K562 (cell line): ENCODE data around the gene OR10D3. TPM values are rescaled to one million over a fixed set of nuclear protein-coding genes. Genes with fewer than 3 reads are reported as not detected.

Experiments
- BHLHE40 ChIP-seq: IDR thresholded peaks from 2 replicates; pipeline ENCODE4 v1.6.1; 2011; ENCODE audit warnings: low read length, improper control_type of control experiment
- KLF6 ChIP-seq: fragments of 250-450 bp; sonication (Bioruptor Pico); IDR thresholded peaks from 2 replicates; pipeline ENCODE4 v1.4.0; 2020; ENCODE audit warnings: mild to moderate bottlenecking, moderate library complexity, borderline replicate concordance
- L3MBTL2 ChIP-seq: fragments of 450-650 bp; IDR thresholded peaks from 2 replicates; pipeline ENCODE4 v1.6.1; 2016; ENCODE audit warnings: mild to moderate bottlenecking, moderate library complexity
- polyA plus RNA-seq, 8 experiments: library from polyadenylated mRNA; depleted of rRNA in 4 of 8; stranded (reverse) in 5 of 8; unstranded in 3 of 8; fragments of >200 nt; fragmentation: Nextera tagmentation in 2 of 8; fragmentation: Illumina TruSeq in 1 of 8; extraction: Ambion mirVana in 2 of 8; extraction: Trizol in 1 of 8; gene quantifications; 2 replicates each; pipeline versions ENCODE4 v1.2.1 to v1.2.3, GENCODE V29; 2011 to 2014; ENCODE audit warnings: inconsistent platforms in 1 of 8, missing spikeins in 1 of 8
- total RNA-seq, 7 experiments: library from RNA; depleted of rRNA in 6 of 7; stranded (reverse); fragments of >200 nt in 6 of 7; fragmentation: Illumina TruSeq in 2 of 7; extraction: Trizol in 2 of 7; gene quantifications; 2 replicates each; pipeline versions ENCODE4 v1.2.1 to v1.2.3, GENCODE V29; 2011 to 2021; ENCODE audit warnings: low replicate concordance in 1 of 7
- TF ChIP-seq, protein P1 (sequence below): fragments of 450-650 bp; IDR thresholded peaks from 2 replicates; pipeline ENCODE4 v1.6.1; 2016; ENCODE audit warnings: mild to moderate bottlenecking, moderate library complexity
- TF ChIP-seq, protein P2 (sequence below): fragments of 450-650 bp; IDR thresholded peaks from 2 replicates; pipeline ENCODE4 v1.6.1; 2016; ENCODE audit warnings: mild to moderate bottlenecking

The OR10D3 gene
- total and polyA plus RNA-seq, 9 of the 15 experiments (the other 6 are each of a cell fraction or from before 2014, with no cell fraction given) = 0.07 to 2.9 (median 0.80) TPM; not detected in 1

DNA sequence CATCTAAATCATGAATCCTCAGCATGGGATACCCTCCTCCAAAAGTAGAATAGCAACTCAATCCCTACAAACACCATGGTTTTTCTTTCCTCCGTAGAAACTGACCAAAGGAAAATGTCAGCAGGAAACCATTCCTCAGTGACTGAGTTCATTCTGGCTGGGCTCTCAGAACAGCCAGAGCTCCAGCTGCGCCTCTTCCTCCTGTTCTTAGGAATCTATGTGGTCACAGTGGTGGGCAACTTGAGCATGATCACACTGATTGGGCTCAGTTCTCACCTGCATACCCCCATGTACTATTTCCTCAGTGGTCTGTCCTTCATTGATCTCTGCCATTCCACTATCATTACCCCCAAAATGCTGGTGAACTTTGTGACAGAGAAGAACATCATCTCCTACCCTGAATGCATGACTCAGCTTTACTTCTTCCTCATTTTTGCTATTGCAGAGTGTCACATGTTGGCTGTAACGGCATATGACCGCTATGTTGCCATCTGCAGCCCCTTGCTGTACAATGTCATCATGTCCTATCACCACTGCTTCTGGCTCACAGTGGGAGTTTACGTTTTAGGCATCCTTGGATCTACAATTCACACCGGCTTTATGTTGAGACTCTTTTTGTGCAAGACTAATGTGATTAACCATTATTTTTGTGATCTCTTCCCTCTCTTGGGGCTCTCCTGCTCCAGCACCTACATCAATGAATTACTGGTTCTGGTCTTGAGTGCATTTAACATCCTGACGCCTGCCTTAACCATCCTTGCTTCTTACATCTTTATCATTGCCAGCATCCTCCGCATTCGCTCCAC, 41.7 kb downstream of the OR10D3 start (continued):
- TF ChIP-seq L3MBTL2 = peak; percentile 81
- TF ChIP-seq, protein P1, sequence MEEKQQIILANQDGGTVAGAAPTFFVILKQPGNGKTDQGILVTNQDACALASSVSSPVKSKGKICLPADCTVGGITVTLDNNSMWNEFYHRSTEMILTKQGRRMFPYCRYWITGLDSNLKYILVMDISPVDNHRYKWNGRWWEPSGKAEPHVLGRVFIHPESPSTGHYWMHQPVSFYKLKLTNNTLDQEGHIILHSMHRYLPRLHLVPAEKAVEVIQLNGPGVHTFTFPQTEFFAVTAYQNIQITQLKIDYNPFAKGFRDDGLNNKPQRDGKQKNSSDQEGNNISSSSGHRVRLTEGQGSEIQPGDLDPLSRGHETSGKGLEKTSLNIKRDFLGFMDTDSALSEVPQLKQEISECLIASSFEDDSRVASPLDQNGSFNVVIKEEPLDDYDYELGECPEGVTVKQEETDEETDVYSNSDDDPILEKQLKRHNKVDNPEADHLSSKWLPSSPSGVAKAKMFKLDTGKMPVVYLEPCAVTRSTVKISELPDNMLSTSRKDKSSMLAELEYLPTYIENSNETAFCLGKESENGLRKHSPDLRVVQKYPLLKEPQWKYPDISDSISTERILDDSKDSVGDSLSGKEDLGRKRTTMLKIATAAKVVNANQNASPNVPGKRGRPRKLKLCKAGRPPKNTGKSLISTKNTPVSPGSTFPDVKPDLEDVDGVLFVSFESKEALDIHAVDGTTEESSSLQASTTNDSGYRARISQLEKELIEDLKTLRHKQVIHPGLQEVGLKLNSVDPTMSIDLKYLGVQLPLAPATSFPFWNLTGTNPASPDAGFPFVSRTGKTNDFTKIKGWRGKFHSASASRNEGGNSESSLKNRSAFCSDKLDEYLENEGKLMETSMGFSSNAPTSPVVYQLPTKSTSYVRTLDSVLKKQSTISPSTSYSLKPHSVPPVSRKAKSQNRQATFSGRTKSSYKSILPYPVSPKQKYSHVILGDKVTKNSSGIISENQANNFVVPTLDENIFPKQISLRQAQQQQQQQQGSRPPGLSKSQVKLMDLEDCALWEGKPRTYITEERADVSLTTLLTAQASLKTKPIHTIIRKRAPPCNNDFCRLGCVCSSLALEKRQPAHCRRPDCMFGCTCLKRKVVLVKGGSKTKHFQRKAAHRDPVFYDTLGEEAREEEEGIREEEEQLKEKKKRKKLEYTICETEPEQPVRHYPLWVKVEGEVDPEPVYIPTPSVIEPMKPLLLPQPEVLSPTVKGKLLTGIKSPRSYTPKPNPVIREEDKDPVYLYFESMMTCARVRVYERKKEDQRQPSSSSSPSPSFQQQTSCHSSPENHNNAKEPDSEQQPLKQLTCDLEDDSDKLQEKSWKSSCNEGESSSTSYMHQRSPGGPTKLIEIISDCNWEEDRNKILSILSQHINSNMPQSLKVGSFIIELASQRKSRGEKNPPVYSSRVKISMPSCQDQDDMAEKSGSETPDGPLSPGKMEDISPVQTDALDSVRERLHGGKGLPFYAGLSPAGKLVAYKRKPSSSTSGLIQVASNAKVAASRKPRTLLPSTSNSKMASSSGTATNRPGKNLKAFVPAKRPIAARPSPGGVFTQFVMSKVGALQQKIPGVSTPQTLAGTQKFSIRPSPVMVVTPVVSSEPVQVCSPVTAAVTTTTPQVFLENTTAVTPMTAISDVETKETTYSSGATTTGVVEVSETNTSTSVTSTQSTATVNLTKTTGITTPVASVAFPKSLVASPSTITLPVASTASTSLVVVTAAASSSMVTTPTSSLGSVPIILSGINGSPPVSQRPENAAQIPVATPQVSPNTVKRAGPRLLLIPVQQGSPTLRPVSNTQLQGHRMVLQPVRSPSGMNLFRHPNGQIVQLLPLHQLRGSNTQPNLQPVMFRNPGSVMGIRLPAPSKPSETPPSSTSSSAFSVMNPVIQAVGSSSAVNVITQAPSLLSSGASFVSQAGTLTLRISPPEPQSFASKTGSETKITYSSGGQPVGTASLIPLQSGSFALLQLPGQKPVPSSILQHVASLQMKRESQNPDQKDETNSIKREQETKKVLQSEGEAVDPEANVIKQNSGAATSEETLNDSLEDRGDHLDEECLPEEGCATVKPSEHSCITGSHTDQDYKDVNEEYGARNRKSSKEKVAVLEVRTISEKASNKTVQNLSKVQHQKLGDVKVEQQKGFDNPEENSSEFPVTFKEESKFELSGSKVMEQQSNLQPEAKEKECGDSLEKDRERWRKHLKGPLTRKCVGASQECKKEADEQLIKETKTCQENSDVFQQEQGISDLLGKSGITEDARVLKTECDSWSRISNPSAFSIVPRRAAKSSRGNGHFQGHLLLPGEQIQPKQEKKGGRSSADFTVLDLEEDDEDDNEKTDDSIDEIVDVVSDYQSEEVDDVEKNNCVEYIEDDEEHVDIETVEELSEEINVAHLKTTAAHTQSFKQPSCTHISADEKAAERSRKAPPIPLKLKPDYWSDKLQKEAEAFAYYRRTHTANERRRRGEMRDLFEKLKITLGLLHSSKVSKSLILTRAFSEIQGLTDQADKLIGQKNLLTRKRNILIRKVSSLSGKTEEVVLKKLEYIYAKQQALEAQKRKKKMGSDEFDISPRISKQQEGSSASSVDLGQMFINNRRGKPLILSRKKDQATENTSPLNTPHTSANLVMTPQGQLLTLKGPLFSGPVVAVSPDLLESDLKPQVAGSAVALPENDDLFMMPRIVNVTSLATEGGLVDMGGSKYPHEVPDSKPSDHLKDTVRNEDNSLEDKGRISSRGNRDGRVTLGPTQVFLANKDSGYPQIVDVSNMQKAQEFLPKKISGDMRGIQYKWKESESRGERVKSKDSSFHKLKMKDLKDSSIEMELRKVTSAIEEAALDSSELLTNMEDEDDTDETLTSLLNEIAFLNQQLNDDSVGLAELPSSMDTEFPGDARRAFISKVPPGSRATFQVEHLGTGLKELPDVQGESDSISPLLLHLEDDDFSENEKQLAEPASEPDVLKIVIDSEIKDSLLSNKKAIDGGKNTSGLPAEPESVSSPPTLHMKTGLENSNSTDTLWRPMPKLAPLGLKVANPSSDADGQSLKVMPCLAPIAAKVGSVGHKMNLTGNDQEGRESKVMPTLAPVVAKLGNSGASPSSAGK = peak; percentile 77
- TF ChIP-seq, protein P2, sequence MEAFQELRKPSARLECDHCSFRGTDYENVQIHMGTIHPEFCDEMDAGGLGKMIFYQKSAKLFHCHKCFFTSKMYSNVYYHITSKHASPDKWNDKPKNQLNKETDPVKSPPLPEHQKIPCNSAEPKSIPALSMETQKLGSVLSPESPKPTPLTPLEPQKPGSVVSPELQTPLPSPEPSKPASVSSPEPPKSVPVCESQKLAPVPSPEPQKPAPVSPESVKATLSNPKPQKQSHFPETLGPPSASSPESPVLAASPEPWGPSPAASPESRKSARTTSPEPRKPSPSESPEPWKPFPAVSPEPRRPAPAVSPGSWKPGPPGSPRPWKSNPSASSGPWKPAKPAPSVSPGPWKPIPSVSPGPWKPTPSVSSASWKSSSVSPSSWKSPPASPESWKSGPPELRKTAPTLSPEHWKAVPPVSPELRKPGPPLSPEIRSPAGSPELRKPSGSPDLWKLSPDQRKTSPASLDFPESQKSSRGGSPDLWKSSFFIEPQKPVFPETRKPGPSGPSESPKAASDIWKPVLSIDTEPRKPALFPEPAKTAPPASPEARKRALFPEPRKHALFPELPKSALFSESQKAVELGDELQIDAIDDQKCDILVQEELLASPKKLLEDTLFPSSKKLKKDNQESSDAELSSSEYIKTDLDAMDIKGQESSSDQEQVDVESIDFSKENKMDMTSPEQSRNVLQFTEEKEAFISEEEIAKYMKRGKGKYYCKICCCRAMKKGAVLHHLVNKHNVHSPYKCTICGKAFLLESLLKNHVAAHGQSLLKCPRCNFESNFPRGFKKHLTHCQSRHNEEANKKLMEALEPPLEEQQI = peak; percentile 69; the same call in 1 of the 2 replicates
- TF ChIP-seq BHLHE40 = peak; percentile 63; the same call in 1 of the 2 replicates
- 0 out of 2 replicates have a peak, but pooled peaks have one; percentile 60 for TF ChIP-seq KLF6
